Spleen (tissue), 11 donors: Measurements from ENCODE around the gene MED10. TPM values are rescaled to one million over a fixed set of nuclear protein-coding genes. Genes with fewer than 3 reads are reported as not detected.
"Not testable (repeated sequence)": the region's sequence is repeated elsewhere in the genome, so short reads cannot be mapped to it uniquely, and the experiment has no call there.

ENCODE experiments used
- DNase-seq: peaks from one replicate; pipeline ENCODE4 v3.0.0-alpha.2; 2020
- H3K27ac ChIP-seq, 8 donors: fragments of 200-600 bp; sonication (generic) in 7 of 8; 1 replicate in 4 of 8; 2 replicates in 4 of 8; pipeline versions ENCODE4 v1.5.0 to v1.8.0; 2016 to 2021; ENCODE audit warnings: inconsistent platforms in 4 of 8, mild to moderate bottlenecking in 4 of 8, moderate library complexity in 1 of 8
- H3K27me3 ChIP-seq, 7 donors: fragments of 200-600 bp; sonication (generic) in 6 of 7; replicated peaks in 1 of 7; 1 replicate in 4 of 7; 2 replicates in 3 of 7; pipeline versions ENCODE4 v1.5.0 to v1.8.0; 2016 to 2021; ENCODE audit warnings: inconsistent platforms in 3 of 7, mild to moderate bottlenecking in 1 of 7
- H3K36me3 ChIP-seq, 6 donors: fragments of 200-600 bp; sonication (generic) in 5 of 6; 1 replicate in 4 of 6; 2 replicates in 2 of 6; pipeline versions ENCODE4 v1.5.0 to v1.8.0; 2016 to 2021; ENCODE audit warnings: inconsistent platforms in 2 of 6
- H3K4me1 ChIP-seq, 6 donors: fragments of 200-600 bp; sonication (generic) in 5 of 6; 1 replicate in 3 of 6; 2 replicates in 3 of 6; pipeline versions ENCODE4 v1.5.0 to v1.8.0; 2016 to 2021; ENCODE audit warnings: inconsistent platforms in 3 of 6
- H3K4me3 ChIP-seq, 8 donors: fragments of 200-600 bp; sonication (generic) in 7 of 8; 1 replicate in 4 of 8; 2 replicates in 4 of 8; pipeline versions ENCODE4 v1.5.0 to v1.8.0; 2016 to 2021; ENCODE audit warnings: inconsistent platforms in 4 of 8, mild to moderate bottlenecking in 4 of 8, moderate library complexity in 2 of 8
- H3K9me3 ChIP-seq, 8 donors: fragments of 200-600 bp; sonication (generic) in 7 of 8; 1 replicate in 4 of 8; 2 replicates in 4 of 8; pipeline versions ENCODE4 v1.5.0 to v1.8.0; 2016 to 2021; ENCODE audit warnings: inconsistent platforms in 4 of 8
- POLR2A ChIP-seq, 3 donors: fragments of 450-650 bp; IDR thresholded peaks; one replicate each; pipeline ENCODE4 v1.5.1; 2017; ENCODE audit warnings: antibody characterized with exemption in 3 of 3, mild to moderate bottlenecking in 1 of 3
- POLR2AphosphoS5 ChIP-seq, 3 donors: sonication (generic); formaldehyde crosslinking; IDR thresholded peaks; one replicate each; pipeline ENCODE4 v1.5.1; 2017; ENCODE audit warnings: antibody characterized with exemption in 3 of 3
- WGBS, 5 donors: extraction: QIAGEN DNeasy Blood & Tissue Kit in 3 of 5; methylation state at CpG; one replicate each; pipeline versions ENCODE4 v1.1.5 to v1.1.7; 2013 to 2018; 5-methylcytosine and 5-hydroxymethylcytosine counted together
- intact Hi-C: fragments of 100-400 bp; cut with DNase I; formaldehyde crosslinking; loops from one replicate; pipeline ENCODE4 v1.15.0; 2023; ENCODE audit warnings: low total_unique reads
- polyA plus RNA-seq, 3 donors: library from polyadenylated mRNA; stranded (reverse); fragments of 200-250 nt; gene quantifications; one replicate each; pipeline ENCODE4 v1.2.1, GENCODE V29; 2013
- total RNA-seq, 7 donors: library from RNA; depleted of rRNA in 3 of 7; stranded (reverse); fragments of >200 nt in 3 of 7; fragmentation: NEBNext Ultra II Directional in 4 of 7; extraction: Animal tissue kit (Norgen Biotek cat#: 25700) in 4 of 7; gene quantifications; one replicate each; pipeline versions ENCODE4 v1.1.0 to v1.2.1, GENCODE V29; 2016 to 2021
- TF ChIP-seq, protein P1 (sequence below), 11 experiments: fragments of 200-600 bp in 7 of 11; fragments of 450-650 bp in 4 of 11; sonication (generic) in 4 of 11; IDR thresholded peaks in 8 of 11; conservative IDR thresholded peaks in 3 of 11; 1 replicate in 7 of 11; 2 replicates in 4 of 11; pipeline versions ENCODE4 v1.4.0 to v1.8.0; 2016 to 2021; ENCODE audit warnings: antibody characterized with exemption in 11 of 11, inconsistent platforms in 4 of 11, mild to moderate bottlenecking in 1 of 11
- donor health status: healthy with polysubstance abuse.
- donor health status: DM: no; HTN: no; CAD: no; lungs with moderate emphysema.
- donor health status: DM: no; HTN: no; CAD: no.
- donor health status: Bipolar disorder and iron deficiency.
- donor health status: healthy.
- donor health status: DM: no; HTN: no; CAD: no.
- donor health status: DM: yes; HTN: yes; CAD: no.

Gene MED10
- total and polyA plus RNA-seq, 10 donors, result 31.9 to 50.4 (median 43.6) TPM

DNA sequence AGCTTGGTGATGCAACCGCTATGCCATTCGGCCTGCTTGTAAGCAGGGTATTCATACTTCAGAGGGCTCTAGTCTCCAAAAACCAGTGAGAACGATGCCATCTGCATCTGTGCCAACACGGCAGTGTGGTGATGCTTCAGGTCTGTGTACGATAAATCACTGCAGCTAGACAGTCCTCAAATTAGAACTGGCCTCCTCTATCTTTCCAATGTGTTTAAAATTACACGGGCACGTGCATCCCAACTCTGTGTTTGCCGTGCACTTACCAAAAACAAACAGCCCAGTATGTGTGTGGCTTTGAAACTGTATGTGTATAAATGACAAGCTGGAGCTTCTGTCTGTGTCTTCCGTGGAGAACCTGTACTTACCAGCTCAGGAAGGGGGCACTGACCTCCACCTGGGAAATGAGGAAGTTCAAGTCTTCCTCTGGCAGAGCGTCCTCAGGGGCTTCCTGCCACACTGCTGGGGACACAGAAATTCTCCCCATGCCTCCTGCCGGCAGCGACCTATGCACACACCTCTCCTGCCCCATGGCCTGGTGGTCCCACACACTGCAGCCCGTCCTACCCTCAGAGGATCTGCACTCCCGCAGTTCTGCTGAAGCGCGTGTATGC lies 12.3 kb downstream of the MED10 start:
- intact Hi-C loops, result no loop called here
- WGBS, 5 donors, result 44 to 60% (median 49%) methylated on average over 16 of the region's 16 CpGs
- Histone ChIP-seq H3K4me3 (no peak overlapping the region), H3K9me3 (no peaks in the 10 kb centered on the region), H3K36me3 (peaks cover 0 to 87% (median 41%) of the 10 kb centered on the region in 6 donors), H3K27ac (no peak overlapping the region), H3K27me3 (no peaks in the 10 kb centered on the region), H3K4me1 (peaks cover 0 to 8% (median 4%) of the 10 kb centered on the region in 6 donors)
- no peak for DNase-seq
- TF ChIP-seq POLR2AphosphoS5 (IDR thresholded peaks at IDR 0.05), result peak in 1 of 3 donors; percentile 25
- TF ChIP-seq, protein P1, sequence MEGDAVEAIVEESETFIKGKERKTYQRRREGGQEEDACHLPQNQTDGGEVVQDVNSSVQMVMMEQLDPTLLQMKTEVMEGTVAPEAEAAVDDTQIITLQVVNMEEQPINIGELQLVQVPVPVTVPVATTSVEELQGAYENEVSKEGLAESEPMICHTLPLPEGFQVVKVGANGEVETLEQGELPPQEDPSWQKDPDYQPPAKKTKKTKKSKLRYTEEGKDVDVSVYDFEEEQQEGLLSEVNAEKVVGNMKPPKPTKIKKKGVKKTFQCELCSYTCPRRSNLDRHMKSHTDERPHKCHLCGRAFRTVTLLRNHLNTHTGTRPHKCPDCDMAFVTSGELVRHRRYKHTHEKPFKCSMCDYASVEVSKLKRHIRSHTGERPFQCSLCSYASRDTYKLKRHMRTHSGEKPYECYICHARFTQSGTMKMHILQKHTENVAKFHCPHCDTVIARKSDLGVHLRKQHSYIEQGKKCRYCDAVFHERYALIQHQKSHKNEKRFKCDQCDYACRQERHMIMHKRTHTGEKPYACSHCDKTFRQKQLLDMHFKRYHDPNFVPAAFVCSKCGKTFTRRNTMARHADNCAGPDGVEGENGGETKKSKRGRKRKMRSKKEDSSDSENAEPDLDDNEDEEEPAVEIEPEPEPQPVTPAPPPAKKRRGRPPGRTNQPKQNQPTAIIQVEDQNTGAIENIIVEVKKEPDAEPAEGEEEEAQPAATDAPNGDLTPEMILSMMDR (IDR thresholded peaks at IDR 0.05 in 8 of 11, conservative IDR thresholded peaks at IDR 0.05 in 3 of 11), result no peak

DNA sequence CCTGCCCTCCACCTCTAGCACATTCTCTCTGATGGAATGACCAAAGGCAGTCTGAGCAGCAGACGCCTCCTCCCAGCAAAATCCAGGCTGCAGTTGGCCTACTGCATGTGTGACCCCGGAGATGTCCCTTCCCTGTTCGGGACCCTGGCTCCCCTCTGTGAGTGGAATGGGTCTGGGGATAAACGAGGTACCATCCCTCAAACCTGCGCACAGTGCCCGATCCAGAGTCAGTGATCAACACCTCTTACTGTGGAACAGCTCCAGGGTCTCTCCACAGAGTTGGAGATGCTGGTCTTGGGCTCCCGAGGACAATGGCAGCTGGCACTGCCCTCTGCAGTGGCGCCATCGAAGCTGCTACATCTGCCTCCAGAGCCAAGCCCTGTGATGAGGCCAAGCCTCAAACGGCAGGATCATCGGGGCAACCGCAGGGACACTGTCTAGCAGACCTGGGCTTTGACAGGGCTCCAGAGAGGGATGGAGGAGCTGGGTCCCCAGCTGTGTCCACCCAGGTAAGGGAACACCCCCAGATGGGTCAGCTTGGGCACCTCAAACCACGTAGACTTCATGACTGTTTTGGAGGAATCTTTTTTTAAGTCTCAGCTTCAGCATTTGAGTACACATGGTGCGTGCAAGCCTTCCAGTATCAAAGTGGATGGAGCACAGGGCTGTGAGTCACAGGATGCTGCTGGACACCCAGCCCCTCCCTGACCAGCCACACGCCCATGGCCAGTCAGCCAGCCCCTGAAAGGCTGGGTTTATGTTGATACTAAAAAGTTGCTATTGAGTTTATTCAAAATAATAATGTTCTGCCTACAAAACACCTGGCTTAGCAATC lies 13.0 kb downstream of the MED10 start:
- Histone ChIP-seq H3K27me3 (no peaks in the 10 kb centered on the region), H3K9me3 (no peaks in the 10 kb centered on the region), H3K4me3 (no peak overlapping the region), H3K4me1 (peaks cover 0 to 11% (median 4%) of the 10 kb centered on the region in 6 donors), H3K27ac (no peak overlapping the region), H3K36me3 (peaks cover 0 to 81% (median 35%) of the 10 kb centered on the region in 6 donors)
- intact Hi-C loops, result no loop called here
- no peak for DNase-seq
- TF ChIP-seq, protein P1 (IDR thresholded peaks at IDR 0.05 in 8 of 11, conservative IDR thresholded peaks at IDR 0.05 in 3 of 11), result no peak
- TF ChIP-seq POLR2A (IDR thresholded peaks at IDR 0.05) (no peak), POLR2AphosphoS5 (IDR thresholded peaks at IDR 0.05) (no peak)
- 94 to 97% (median 94%) methylated on average over 12 to 15 of the region's 15 CpGs for WGBS, 5 donors

DNA sequence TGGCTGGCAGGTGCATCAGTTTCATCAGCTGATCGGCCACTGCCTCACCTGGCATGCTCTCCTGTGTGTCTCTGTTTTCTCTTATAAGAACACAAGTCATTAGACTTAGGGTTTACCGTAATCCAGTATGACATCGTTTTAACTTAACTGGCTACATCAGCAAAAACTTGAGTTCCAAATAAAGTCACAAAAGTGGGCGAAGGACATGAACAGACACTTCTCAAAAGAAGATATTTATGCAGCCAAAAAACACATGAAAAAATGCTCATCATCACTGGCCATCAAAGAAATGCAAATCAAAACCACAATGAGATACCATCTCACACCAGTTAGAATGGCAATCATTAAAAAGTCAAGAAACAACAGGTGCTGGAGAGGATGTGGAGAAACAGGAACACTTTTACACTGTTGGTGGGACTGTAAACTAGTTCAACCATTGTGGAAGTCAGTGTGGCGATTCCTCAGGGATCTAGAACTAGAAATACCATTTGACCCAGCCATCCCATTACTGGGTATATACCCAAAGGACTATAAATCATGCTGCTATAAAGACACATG lies 14.8 kb downstream of the MED10 start:
- intact Hi-C loops, H3K9me3 ChIP-seq, H3K27ac ChIP-seq, H3K4me3 ChIP-seq, H3K27me3 ChIP-seq, DNase-seq: not testable (repeated sequence)
- Histone ChIP-seq H3K4me1 (peaks cover 0 to 22% (median 14%) of the 10 kb centered on the region in 6 donors), H3K36me3 (peaks cover 0 to 68% (median 16%) of the 10 kb centered on the region in 6 donors)
- WGBS, 5 donors, result 85 to 98% (median 94%) methylated on average over 4 of the region's 5 CpGs

DNA sequence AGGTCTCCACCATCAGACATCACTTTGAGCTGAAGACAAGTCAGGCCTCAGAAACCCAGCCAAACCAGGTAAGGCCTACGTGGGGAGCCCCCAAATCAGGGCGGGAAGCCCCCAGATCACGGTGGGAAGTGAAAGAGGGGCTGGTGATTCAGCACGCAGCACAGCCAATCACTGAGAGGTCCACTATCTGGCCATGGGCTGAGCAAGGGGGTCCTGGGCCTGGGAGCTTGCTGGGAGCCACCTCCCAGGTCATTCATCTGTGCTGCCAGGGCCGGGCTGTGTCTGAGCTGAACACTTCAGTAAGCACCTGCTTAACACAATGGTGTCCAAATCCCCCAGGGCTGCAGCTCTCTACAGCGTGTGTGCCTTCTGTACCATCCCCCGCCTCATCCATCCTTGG lies 15.5 kb downstream of the MED10 start:
- H3K27ac ChIP-seq, result no peak overlapping the region
- peaks cover 0 to 68% (median 14%) of the 10 kb centered on the region in 6 donors for H3K36me3 ChIP-seq
- no peak for DNase-seq
- no peak for TF ChIP-seq POLR2A (IDR thresholded peaks at IDR 0.05)
- no peak for TF ChIP-seq POLR2AphosphoS5 (IDR thresholded peaks at IDR 0.05)
- TF ChIP-seq, protein P1 (IDR thresholded peaks at IDR 0.05 in 8 of 11, conservative IDR thresholded peaks at IDR 0.05 in 3 of 11), result no peak
- peaks cover 0 to 22% (median 14%) of the 10 kb centered on the region in 6 donors for H3K4me1 ChIP-seq
- H3K9me3 ChIP-seq, result peaks cover 0 to 5% (median 0%) of the 10 kb centered on the region in 8 donors
- H3K4me3 ChIP-seq, result no peak overlapping the region
- H3K27me3 ChIP-seq, result no peaks in the 10 kb centered on the region
- 87 to 94% (median 92%) methylated on average over 7 of the region's 7 CpGs for WGBS, 5 donors
- intact Hi-C loops, result no loop called here
